Keratinocyte (primary cell): ENCODE measurements around the gene PDZD11. TPM values are rescaled to one million over a fixed set of nuclear protein-coding genes. Genes with fewer than 3 reads are reported as not detected.

Source experiments
- DNase-seq: peaks from one replicate; pipeline ENCODE4 v3.0.0-alpha.2; 2011; ENCODE audit warnings: low read depth, missing footprints, low spot score
- FAIRE-seq: peaks from 2 replicates; lab custom pipeline; 2011; peaks lifted over from hg19 to GRCh38; lab: Jason Lieb, UNC
- H2AFZ ChIP-seq: 2 replicates; pipeline ENCODE4 v1.6.0; 2012; ENCODE audit warnings: low read length, control low read depth, inconsistent platforms; ENCODE audit not compliant: control insufficient read depth
- H3K27ac ChIP-seq: 2 replicates; pipeline ENCODE4 v1.5.1; 2011; ENCODE audit warnings: low read length; ENCODE audit not compliant: control insufficient read depth, insufficient read depth
- H3K27me3 ChIP-seq: 3 replicates; pipeline ENCODE4 v1.6.0; 2011; ENCODE audit warnings: low read length; ENCODE audit not compliant: control insufficient read depth, insufficient read depth; ENCODE audit errors: extremely low read depth
- H3K36me3 ChIP-seq, 2 experiments: 2 replicates in 1 of 2; 3 replicates in 1 of 2; pipeline ENCODE4 v1.5.1; 2011; ENCODE audit warnings: low read length in 2 of 2, mild to moderate bottlenecking in 1 of 2; ENCODE audit not compliant: control insufficient read depth in 2 of 2, insufficient read depth in 2 of 2; ENCODE audit errors: extremely low read depth in 1 of 2
- H3K4me1 ChIP-seq: 3 replicates; pipeline ENCODE4 v1.5.1; 2011; ENCODE audit warnings: low read length; ENCODE audit not compliant: control insufficient read depth, insufficient read depth; ENCODE audit errors: extremely low read depth
- H3K4me2 ChIP-seq: 3 replicates; pipeline ENCODE4 v1.6.0; 2011; ENCODE audit warnings: low read depth, low read length; ENCODE audit not compliant: control insufficient read depth, insufficient read depth; ENCODE audit errors: extremely low read depth
- H3K4me3 ChIP-seq, 3 experiments: fragments of 200-600 bp in 1 of 3; sonication (generic) in 1 of 3; 2 replicates in 2 of 3; 3 replicates in 1 of 3; pipeline ENCODE4 v1.5.1; 2011 to 2016; ENCODE audit warnings: low read length in 3 of 3, mild to moderate bottlenecking in 3 of 3, control low read depth in 2 of 3, inconsistent platforms in 1 of 3, low read depth in 1 of 3, mixed read lengths in 1 of 3, mixed run types in 1 of 3, moderate library complexity in 1 of 3; ENCODE audit not compliant: control insufficient read depth in 2 of 3, insufficient read depth in 2 of 3; ENCODE audit errors: extremely low read depth in 1 of 3
- H3K79me2 ChIP-seq: 2 replicates; pipeline ENCODE4 v1.6.0; 2012; ENCODE audit warnings: low read length; ENCODE audit not compliant: control insufficient read depth, insufficient read depth
- H3K9ac ChIP-seq: 3 replicates; pipeline ENCODE4 v1.6.0; 2011; ENCODE audit warnings: low read length; ENCODE audit not compliant: control insufficient read depth, insufficient read depth; ENCODE audit errors: extremely low read depth
- H3K9me1 ChIP-seq: 3 replicates; pipeline ENCODE4 v1.6.0; 2011; ENCODE audit warnings: low read length; ENCODE audit not compliant: control insufficient read depth, insufficient read depth; ENCODE audit errors: extremely low read depth
- H3K9me3 ChIP-seq: 2 replicates; pipeline ENCODE4 v1.5.1; 2012; ENCODE audit warnings: low read depth, low read length; ENCODE audit not compliant: control insufficient read depth
- H4K20me1 ChIP-seq: 3 replicates; pipeline ENCODE4 v1.6.0; 2011; ENCODE audit warnings: low read length; ENCODE audit not compliant: control insufficient read depth, insufficient read depth; ENCODE audit errors: extremely low read depth
- EZH2 ChIP-seq: IDR thresholded peaks from one replicate; pipeline ENCODE4 v1.6.1; 2012; ENCODE audit warnings: inconsistent platforms, mild to moderate bottlenecking, low read length, moderate library complexity
- dilution Hi-C: fragments of 300-500 bp; cut with MboI; formaldehyde crosslinking; loops from one replicate; pipeline ENCODE4 v1.7.0; 2020; ENCODE audit warnings: low sequenced_read_pairs; ENCODE audit not compliant: extremely low pct_ligation_motif_present
- polyA plus RNA-seq, 5 experiments: library from polyadenylated mRNA; depleted of rRNA in 3 of 5; stranded (reverse) in 3 of 5; stranded (forward) in 1 of 5; unstranded in 1 of 5; fragments of >200 nt; gene quantifications; 1 replicate in 1 of 5; 2 replicates in 3 of 5; 3 replicates in 1 of 5; pipeline versions ENCODE4 v1.2.1 to v1.2.3, GENCODE V29; 2011 to 2012; ENCODE audit warnings: missing spikeins in 2 of 5, low read depth in 1 of 5, low replicate concordance in 1 of 5
- TF ChIP-seq, protein P1 (sequence below), 3 experiments: IDR thresholded peaks in 1 of 3; conservative IDR thresholded peaks in 1 of 3; optimal IDR thresholded peaks in 1 of 3; 2 replicates in 2 of 3; 3 replicates in 1 of 3; pipeline versions ENCODE3 to v1.5.1; 2011; ENCODE audit warnings: low read length in 3 of 3, mild to moderate bottlenecking in 3 of 3, moderate library complexity in 2 of 3, control low read depth in 1 of 3, inconsistent platforms in 1 of 3; ENCODE audit not compliant: insufficient read depth in 2 of 3; ENCODE audit errors: extremely low read depth in 1 of 3

PDZD11 gene
- polyA plus RNA-seq, 1 donor (not counting 4 experiments of a cell fraction or from before 2014, with no cell fraction given), result 102 TPM

DNA sequence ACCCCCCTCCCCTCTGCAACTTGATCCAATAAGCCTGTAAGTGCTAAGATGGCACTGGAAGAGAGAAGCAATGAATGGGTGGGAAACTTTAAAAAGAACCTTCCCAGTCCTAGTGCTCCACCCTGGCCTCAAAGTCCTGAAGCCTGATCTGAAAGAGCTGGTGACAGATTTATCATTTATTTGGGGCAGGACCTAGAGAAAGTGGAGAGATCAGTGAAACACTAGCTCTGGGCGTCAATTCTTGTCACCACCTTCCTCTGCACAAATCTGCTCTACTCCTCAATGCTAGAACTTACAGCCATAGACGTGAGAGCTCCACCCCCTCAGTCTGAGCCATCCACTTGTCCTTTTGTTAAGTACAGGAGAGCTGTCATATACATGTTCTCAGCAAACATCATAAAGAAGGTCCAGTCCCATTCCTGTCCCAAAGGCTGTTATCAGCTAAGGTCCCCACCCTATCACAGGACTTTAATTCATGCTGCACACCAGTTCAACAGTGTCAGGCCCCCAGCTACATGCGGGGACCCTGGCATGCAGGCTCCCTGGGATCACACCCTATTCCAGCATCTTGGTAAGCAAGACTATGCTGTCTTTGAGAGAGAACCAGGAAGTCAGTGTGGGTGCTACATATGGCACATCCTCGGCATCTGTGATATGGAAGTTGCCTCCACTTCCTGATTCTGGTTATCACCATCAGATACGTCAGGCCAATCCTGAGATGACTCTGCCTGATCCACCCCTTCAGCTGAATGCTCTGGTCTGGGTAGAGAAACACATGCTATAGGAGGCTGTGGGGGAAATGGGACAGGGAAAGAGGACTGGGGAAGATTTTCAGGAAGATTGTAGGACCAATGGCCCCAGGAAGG lies 32.1 kb downstream of the PDZD11 start:
- H3K36me3 ChIP-seq, result no peaks in the 10 kb centered on the region
- peaks cover 2% of the 10 kb centered on the region for H3K9me1 ChIP-seq
- H3K79me2 ChIP-seq, result no peaks in the 10 kb centered on the region
- no peak overlapping the region for H3K27ac ChIP-seq
- dilution Hi-C loops, result no loop called here
- DNase-seq (no peak), FAIRE-seq (no peak)
- no peak overlapping the region for H2AFZ ChIP-seq
- TF ChIP-seq, protein P1, sequence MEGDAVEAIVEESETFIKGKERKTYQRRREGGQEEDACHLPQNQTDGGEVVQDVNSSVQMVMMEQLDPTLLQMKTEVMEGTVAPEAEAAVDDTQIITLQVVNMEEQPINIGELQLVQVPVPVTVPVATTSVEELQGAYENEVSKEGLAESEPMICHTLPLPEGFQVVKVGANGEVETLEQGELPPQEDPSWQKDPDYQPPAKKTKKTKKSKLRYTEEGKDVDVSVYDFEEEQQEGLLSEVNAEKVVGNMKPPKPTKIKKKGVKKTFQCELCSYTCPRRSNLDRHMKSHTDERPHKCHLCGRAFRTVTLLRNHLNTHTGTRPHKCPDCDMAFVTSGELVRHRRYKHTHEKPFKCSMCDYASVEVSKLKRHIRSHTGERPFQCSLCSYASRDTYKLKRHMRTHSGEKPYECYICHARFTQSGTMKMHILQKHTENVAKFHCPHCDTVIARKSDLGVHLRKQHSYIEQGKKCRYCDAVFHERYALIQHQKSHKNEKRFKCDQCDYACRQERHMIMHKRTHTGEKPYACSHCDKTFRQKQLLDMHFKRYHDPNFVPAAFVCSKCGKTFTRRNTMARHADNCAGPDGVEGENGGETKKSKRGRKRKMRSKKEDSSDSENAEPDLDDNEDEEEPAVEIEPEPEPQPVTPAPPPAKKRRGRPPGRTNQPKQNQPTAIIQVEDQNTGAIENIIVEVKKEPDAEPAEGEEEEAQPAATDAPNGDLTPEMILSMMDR (optimal IDR thresholded peaks at IDR 0.05 in 1 of 3, IDR thresholded peaks at IDR 0.05 in 1 of 3, conservative IDR thresholded peaks at IDR 0.05 in 1 of 3; ENCODE audit: extremely low read depth in 1 of 3, insufficient read depth in 2 of 3, low read length in 3 of 3), result no peak
- TF ChIP-seq EZH2, result no peak
- no peaks in the 10 kb centered on the region for H3K9me3 ChIP-seq
- H4K20me1 ChIP-seq, result no peaks in the 10 kb centered on the region
- H3K4me2 ChIP-seq, result no peak overlapping the region
- peaks cover 19% of the 10 kb centered on the region for H3K4me1 ChIP-seq
- H3K27me3 ChIP-seq, result no peaks in the 10 kb centered on the region
- H3K9ac ChIP-seq, result no peak overlapping the region
- H3K4me3 ChIP-seq, result no peak overlapping the region

- dilution Hi-C loops, result no loop called here
- FAIRE-seq, result no peak
- H3K79me2 ChIP-seq, result no peaks in the 10 kb centered on the region
These were observed 34.3 kb downstream of the PDZD11 start for GRCh38 chrX:70255452-70255851.

More at GRCh38 chrX:70255452-70255851, 34.3 kb downstream of the PDZD11 start:
- H3K36me3 ChIP-seq, result no peaks in the 10 kb centered on the region
- H3K4me1 ChIP-seq, result peaks cover 18% of the 10 kb centered on the region
- H3K9me3 ChIP-seq, result no peaks in the 10 kb centered on the region
- H3K27ac ChIP-seq, result no peak overlapping the region
- no peak overlapping the region for H3K4me2 ChIP-seq
- no peak overlapping the region for H3K9ac ChIP-seq
- no peaks in the 10 kb centered on the region for H3K9me1 ChIP-seq
- H2AFZ ChIP-seq, result no peak overlapping the region
- no peak for DNase-seq
- H3K27me3 ChIP-seq, result no peaks in the 10 kb centered on the region
- TF ChIP-seq, protein P1 (optimal IDR thresholded peaks at IDR 0.05 in 1 of 3, IDR thresholded peaks at IDR 0.05 in 1 of 3, conservative IDR thresholded peaks at IDR 0.05 in 1 of 3; ENCODE audit: extremely low read depth in 1 of 3, insufficient read depth in 2 of 3, low read length in 3 of 3), result no peak
- TF ChIP-seq EZH2, result no peak
- H4K20me1 ChIP-seq, result no peaks in the 10 kb centered on the region
- no peak overlapping the region for H3K4me3 ChIP-seq
